AG09309 (cell line): ENCODE results near the gene RBM44.

Experiments used
- DNase-seq: peaks from one replicate; pipeline ENCODE4 v3.0.0-alpha.2; 2010; ENCODE audit warnings: low read depth
- H3K4me3 ChIP-seq: 2 replicates; pipeline ENCODE4 v1.5.1; 2011; ENCODE audit warnings: mild to moderate bottlenecking, low read depth, low read length, moderate library complexity; ENCODE audit not compliant: control insufficient read depth
- CTCF ChIP-seq: IDR thresholded peaks from 2 replicates; pipeline ENCODE4 v1.5.1; 2011; ENCODE audit warnings: mild to moderate bottlenecking, low read depth, low read length, inconsistent platforms; ENCODE audit not compliant: insufficient read depth, control insufficient read depth; ENCODE audit errors: missing control alignments

The RBM44 gene

GRCh38 chr2:237885931-237886684 is 87.5 kb downstream of the RBM44 start:
- no peak for DNase-seq
- no peak for TF ChIP-seq CTCF
- no peak overlapping the region for H3K4me3 ChIP-seq

- no peak for DNase-seq
- H3K4me3 ChIP-seq: no peak overlapping the region
- no peak for TF ChIP-seq CTCF
Measured at GRCh38 chr2:237886685-237887481, 88.3 kb downstream of the RBM44 start.

- TF ChIP-seq CTCF: no peak
- H3K4me3 ChIP-seq: no peak overlapping the region
- DNase-seq: peak; percentile 20
Measured at GRCh38 chr2:237888389-237888788, 89.8 kb downstream of the RBM44 start.

- DNase-seq: no peak
- no peak for TF ChIP-seq CTCF
- H3K4me3 ChIP-seq: no peak overlapping the region
Measured at GRCh38 chr2:237889016-237889415, 90.4 kb downstream of the RBM44 start.

DNA sequence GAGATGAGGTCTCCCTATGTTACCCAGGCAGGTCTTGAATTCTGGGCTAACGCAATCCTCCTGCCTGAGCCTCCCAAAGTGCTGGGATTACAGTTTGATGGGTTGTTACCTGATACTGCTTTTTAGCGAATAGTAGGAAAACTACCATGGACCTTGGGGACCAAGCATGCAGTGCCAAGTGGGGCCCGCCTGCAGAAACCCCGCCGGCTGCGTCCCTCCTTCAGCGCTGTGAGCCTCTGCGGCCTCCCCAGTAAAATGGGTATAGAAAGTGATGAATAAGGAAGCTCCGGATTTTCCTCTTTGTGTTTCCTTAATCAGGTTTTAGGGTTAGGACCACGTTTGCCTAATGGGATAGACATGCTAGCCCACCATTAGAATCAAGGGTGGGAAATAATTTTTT is 91.2 kb downstream of the RBM44 start:
- H3K4me3 ChIP-seq: no peak overlapping the region

More for the DNA sequence above, 91.2 kb downstream of the RBM44 start:
- DNase-seq: no peak
- no peak for TF ChIP-seq CTCF
